ENCODE measurements around the gene RESP18. TPM values are rescaled to one million over a fixed set of nuclear protein-coding genes. Genes with fewer than 3 reads are reported as not detected.

RESP18 gene
- total RNA-seq = not detected in 2 replicates

DNA sequence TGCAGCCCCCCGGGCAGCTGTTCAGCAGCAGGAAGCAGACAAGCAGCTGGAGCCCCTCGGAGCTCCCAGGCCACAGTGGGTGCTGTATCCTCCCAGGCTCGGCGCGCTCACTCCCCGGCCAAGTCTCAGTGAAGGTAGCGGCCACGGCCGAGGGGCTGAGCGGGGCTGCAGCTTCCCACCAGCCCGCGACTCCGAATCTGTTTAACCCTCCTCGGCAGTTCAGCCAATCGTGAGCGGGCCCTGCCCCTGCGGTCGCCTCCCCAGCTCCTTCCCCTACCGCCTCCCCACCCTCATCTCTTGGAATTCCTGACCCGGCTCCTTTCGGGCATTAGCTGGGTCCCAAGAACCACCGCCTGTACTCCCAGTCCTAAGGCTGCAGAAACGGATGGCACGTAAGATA lies at the start of gene RESP18:
Gene RESP18, minus strand, starts transcription at position 203 of the 400 bp plus-strand sequence.

DNA sequence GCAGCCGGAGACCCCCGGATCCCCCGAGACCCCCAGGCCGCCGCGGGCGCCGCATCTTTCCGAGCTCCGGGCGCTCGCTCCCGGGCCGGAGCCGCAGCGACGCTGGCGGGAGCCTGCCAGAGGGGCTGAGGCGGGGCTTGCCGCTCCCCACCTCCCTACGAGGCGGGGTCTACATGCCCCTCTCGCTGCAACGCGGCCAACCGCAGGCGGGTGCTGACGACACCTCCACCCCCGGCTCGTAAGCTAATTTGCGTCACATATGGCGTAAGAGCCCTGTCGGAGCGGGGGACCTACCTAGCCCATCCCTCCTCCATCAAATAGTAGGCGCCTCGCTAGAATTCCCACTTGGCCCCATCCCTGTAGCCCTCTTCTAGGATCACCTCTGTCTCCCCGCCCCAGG lies 23.3 kb downstream of the RESP18 start, which contains the start of gene PTPRN:
Gene PTPRN, minus strand, starts transcription at position 124 of the 400 bp plus-strand sequence. Its CDS starts 69 bp downstream, at position 55.

DNA sequence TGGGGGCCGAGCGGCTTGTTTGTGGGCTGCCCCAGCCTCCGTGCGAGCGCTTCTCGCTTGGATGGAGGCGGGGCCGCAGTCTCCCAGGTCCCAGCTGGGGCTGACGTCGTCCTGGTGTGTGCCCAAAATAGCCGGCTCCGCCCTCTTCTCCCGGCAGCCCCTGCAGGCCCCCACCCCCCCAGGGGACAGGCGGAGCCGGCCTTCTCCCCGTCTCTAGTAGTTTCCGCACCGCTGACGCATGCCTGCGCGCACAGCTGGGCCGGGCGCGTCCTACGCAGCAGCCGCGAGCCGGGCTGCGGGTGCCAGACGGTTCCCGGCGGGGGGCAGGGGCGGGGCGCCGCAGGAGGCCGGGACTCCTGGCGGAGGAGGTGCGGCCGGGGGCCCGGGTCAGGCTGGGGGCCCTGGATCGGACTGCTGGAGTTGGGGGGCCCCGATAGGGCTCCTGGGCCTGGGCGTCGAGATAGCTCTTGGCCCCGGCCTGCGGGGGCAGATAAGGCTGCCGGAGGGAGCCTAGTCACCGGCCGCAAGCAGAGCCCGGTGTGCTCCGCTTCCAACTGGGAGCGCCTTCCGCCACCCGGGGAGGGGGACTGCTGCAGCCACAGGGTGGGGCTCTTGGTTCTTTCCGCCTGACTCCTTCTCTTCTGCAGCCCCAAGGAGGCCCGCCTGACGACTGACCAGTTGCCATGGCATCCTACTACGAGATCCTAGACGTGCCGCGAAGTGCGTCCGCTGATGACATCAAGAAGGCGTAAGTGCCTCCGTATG lies 53.2 kb downstream of the RESP18 start, which contains the start of gene DNAJB2:
Gene DNAJB2, plus strand, starts transcription at position 216 of the 765 bp plus-strand sequence. Its CDS starts 468 bp downstream, at position 684.

Other genes with a start within 250 kb of the RESP18 start
- gene NHEJ1, start 171.9 kb downstream of the RESP18 start, total RNA-seq = 16.9 and 18.3 TPM in 2 replicates
- 0.60 and 0.79 TPM in 2 replicates for gene SLC23A3, start 162.7 kb downstream of the RESP18 start, total RNA-seq
- 35.3 and 37.0 TPM in 2 replicates for gene CNPPD1, start 155.8 kb downstream of the RESP18 start, total RNA-seq
- gene RETREG2, start 154.5 kb downstream of the RESP18 start, total RNA-seq = 43.6 and 44.4 TPM in 2 replicates
- 24.4 and 30.4 TPM in 2 replicates for gene ZFAND2B, start 126.0 kb downstream of the RESP18 start, total RNA-seq
- 15.5 and 15.6 TPM in 2 replicates for gene ABCB6, start 113.8 kb downstream of the RESP18 start, total RNA-seq
- gene ATG9A, start 103.1 kb downstream of the RESP18 start, total RNA-seq = 48.8 and 71.1 TPM in 2 replicates
- gene ANKZF1, start 102.9 kb downstream of the RESP18 start, total RNA-seq = 13.6 and 16.9 TPM in 2 replicates
- gene GLB1L, start 87.3 kb downstream of the RESP18 start, total RNA-seq = 4.5 and 7.5 TPM in 2 replicates
- gene STK16, start 87.3 kb downstream of the RESP18 start, total RNA-seq = 9.6 and 11.7 TPM in 2 replicates
- not detected in 2 replicates for gene TUBA4B, start 79.5 kb downstream of the RESP18 start, total RNA-seq
- 13.6 and 22.3 TPM in 2 replicates for gene TUBA4A, start 78.8 kb downstream of the RESP18 start, total RNA-seq
- 11.6 and 17.8 TPM in 2 replicates for gene DNAJB2, start 53.4 kb downstream of the RESP18 start, total RNA-seq
- not detected in 2 replicates for gene PTPRN, start 23.3 kb downstream of the RESP18 start, total RNA-seq
- gene DNPEP, start 55.2 kb upstream of the RESP18 start, total RNA-seq = 46.8 and 54.5 TPM in 2 replicates
- not detected in 2 replicates for gene DES, start 85.6 kb upstream of the RESP18 start, total RNA-seq
- gene SPEG, start 102.1 kb upstream of the RESP18 start, total RNA-seq = 0.05 TPM in 1 of 2 replicates, not detected in the other
- 35.7 and 45.9 TPM in 2 replicates for gene GMPPA, start 166.1 kb upstream of the RESP18 start, total RNA-seq
- not detected in 2 replicates for gene ASIC4, start 181.7 kb upstream of the RESP18 start, total RNA-seq
- gene CHPF, start 211.1 kb upstream of the RESP18 start, total RNA-seq = 0.27 and 0.44 TPM in 2 replicates
- not detected in 2 replicates for gene TMEM198, start 211.3 kb upstream of the RESP18 start, total RNA-seq
- 2.2 and 2.8 TPM in 2 replicates for gene OBSL1, start 238.8 kb upstream of the RESP18 start, total RNA-seq
- not detected in 2 replicates for gene INHA, start 239.6 kb upstream of the RESP18 start, total RNA-seq